ENCODE data around the gene HLA-DOA.

Gene HLA-DOA

GRCh38 chr6:33008944-33009861, at the start of gene HLA-DOA:
HLA-DOA (minus strand) TSS chr6:33009591.
- peak; percentile 16 to 37 for DNase-seq (ENCODE audit: low read depth in 2 of 2)

- DNase-seq (ENCODE audit: low read depth in 2 of 2): no peak
Observed at GRCh38 chr6:33057222-33058150, 48.1 kb upstream of the HLA-DOA start.

GRCh38 chr6:33053230-33053629, 43.8 kb upstream of the HLA-DOA start:
- no peak for DNase-seq (ENCODE audit: low read depth in 2 of 2)

GRCh38 chr6:33052627-33053026, 43.2 kb upstream of the HLA-DOA start:
- DNase-seq (ENCODE audit: low read depth in 2 of 2): no peak

GRCh38 chr6:33050014-33050810, 40.8 kb upstream of the HLA-DOA start:
- no peak for DNase-seq (ENCODE audit: low read depth in 2 of 2)

DNA sequence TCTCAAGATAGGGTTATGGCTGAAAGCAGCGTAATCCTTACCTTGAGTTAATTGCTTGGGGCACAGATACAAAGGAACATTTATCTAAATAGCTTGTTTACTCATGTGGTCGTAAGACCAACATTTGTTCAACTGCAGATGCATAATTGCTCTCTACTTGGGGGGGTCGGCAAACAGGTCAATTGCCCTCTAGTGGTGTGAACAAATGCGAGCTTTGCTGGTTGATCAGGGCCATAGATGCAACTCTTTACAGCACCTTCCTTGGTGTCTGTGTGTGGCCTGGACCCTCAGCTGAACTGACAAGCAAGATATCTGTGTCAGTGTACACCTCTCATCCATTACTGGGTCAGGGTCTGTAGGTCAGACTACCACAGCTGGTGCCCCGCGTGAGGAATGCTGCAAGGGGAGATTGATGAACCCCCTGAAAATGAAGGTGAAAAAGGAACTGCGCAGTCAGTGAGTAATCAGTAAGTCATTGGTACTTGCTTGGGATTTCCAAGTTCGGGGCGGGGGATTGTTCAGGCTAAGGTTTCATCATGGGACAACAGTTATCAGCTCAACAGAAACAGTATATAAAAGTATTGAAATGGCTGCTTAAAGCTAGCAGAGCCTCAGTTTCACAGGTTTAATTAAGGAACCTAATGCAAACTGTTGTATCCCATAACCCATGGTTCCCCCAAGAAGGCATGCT, 40.1 kb upstream of the HLA-DOA start:
- DNase-seq (ENCODE audit: low read depth in 2 of 2): no peak

GRCh38 chr6:33040157-33040556, 30.8 kb upstream of the HLA-DOA start:
- DNase-seq (ENCODE audit: low read depth in 2 of 2): no peak

GRCh38 chr6:33036535-33036934, 27.1 kb upstream of the HLA-DOA start:
- DNase-seq (ENCODE audit: low read depth in 2 of 2): no peak

DNA sequence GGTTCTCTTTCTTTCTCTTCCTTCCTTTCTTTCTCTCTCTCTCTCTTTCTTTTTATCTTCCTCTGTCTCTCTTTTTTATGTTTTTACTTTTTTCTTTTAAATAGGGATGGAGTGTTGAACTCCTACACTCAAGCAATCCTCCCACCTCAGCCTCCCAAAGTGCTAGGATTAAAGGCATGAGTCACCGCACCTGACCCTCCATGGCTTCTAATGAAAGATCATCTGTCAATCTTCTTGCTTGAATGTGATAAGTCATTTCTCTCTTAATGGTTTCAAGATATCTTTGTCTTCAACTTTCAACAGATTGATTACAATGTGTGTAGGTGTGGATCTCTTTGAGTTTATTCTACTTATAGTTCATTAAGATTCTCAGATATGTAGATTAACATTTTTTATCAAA, 25.2 kb upstream of the HLA-DOA start:
- no peak for DNase-seq (ENCODE audit: low read depth in 2 of 2)

DNA sequence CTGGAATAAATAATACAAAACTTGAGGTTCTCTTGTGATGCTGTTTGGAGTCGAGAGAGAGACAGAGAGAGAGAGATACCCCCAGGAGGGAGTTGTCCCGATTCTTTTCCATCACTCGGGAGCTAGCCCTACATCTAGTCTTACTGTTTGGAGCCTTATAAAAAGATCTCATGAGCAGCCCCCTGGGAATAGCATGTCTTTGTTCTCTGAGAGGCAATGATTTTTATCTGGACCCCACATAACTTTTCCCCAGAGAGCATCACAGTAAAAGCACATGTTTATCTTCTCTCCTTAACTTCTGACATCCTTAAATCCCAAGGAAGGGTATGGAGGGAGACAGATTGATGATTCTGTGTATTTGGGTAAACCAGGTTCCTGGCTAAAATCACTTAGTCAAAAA, 20.9 kb upstream of the HLA-DOA start:
- no peak for DNase-seq (ENCODE audit: low read depth in 2 of 2)

DNA sequence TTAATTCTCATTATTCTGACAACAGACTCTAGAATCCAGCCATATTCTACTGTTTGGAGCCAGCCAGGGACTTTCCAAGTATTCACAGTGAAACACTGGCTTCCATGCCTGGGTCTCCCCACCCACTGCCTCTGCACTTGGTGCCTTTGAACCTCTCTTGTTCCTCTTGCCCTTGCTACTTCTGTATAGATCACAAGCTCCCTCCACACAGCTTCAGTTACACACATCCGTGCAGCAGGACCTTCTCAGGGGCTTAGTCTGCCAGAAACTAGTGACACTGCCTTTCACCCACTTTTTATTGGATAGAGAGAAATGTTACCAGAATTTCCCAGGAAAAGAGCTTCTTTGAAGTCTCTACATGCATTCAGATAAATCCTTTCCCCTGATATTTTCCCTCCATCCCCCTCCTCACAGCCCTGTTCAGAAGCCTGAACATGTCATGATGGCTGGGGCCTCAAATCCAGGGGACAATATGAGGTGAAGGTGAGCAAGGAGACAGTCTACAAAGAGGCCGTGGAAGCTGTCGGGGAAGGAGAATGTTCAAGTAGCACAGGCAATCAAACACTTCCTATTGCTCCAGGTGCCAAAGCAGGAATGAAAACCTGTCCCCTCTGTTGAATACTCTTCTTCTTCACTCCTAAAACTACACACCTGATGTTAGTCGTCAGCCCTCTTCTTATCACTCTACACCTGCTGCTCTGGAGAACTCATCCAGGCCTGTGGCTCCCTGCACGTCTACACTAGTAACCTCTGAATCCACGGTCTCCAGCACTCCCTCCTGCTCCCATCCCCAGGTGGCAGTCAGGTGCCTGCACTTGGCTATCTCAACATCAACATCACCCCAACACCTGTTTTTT, 20.2 kb upstream of the HLA-DOA start:
- DNase-seq (ENCODE audit: low read depth in 2 of 2): no peak

DNA sequence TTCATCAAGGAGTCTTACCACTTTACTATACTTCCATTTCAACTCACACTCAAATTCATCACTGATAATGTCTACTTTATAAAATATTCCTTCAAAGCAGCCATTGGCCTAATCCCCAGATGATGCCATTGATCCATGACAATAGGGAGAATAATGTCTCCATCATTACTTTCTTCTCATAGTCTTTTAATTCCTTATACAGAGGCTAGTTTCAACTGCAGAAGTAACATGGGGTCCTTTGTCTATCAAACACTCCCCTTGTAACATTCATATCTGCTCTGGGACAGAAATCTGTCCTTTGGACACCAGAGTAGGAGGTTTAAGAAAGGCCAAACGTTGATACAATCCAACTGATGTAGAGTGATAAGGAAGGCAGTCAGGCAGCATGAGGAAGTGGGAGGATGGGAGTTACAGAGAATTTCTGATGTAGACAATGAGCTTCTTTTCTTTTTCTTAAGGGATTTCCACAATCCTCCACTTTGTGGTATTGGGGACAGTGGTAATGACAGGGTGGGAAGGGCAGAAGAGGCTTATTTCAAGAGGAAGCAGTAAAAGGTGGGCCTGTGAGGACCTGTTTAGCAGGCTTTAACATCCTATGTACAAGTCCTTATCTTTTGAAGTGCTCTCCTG, 18.9 kb upstream of the HLA-DOA start:
- no peak for DNase-seq (ENCODE audit: low read depth in 2 of 2)

DNA sequence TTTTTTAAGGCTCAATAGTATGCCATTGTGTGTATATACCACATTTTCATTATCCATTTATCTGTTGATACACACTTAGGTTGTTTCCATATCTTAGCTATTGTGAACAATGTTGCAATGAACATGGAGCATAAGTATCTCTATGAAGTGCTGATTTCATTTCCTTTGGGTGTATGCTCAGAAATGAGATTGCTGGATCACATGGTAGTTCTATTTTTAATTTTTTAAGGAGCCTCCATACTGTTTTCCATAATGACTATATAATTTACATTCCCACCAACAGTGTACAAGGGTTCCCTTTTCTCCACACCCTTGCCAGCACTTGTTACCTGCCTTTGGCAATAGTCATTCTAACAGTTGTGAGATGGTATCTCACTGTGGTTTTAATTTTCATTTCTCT, 15.1 kb upstream of the HLA-DOA start:
- no peak for DNase-seq (ENCODE audit: low read depth in 2 of 2)

- DNase-seq (ENCODE audit: low read depth in 2 of 2): no peak
Observed at GRCh38 chr6:33023536-33023935, 14.1 kb upstream of the HLA-DOA start.

GRCh38 chr6:33021917-33022316, 12.5 kb upstream of the HLA-DOA start:
- DNase-seq (ENCODE audit: low read depth in 2 of 2): no peak

- DNase-seq (ENCODE audit: low read depth in 2 of 2): no peak
Observed at GRCh38 chr6:33019372-33019771, 10.0 kb upstream of the HLA-DOA start.

- DNase-seq (ENCODE audit: low read depth in 2 of 2): no peak
Observed at GRCh38 chr6:33018904-33019303, 9.5 kb upstream of the HLA-DOA start.

GRCh38 chr6:33018418-33018817, 9.0 kb upstream of the HLA-DOA start:
- DNase-seq (ENCODE audit: low read depth in 2 of 2): no peak

GRCh38 chr6:33017694-33018353, 8.4 kb upstream of the HLA-DOA start:
- no peak for DNase-seq (ENCODE audit: low read depth in 2 of 2)

Data from stimulated activated CD8-positive, alpha-beta memory T cell treated with anti-CD3 and anti-CD28 coated beads, Interleukin-7, amount 100 ng/mL, for 4 hours (primary cell).